Measurements from ENCODE around the gene NAV2.
A peak's percentile ranks its signal among the peaks of the same experiment; 100 is the strongest.
"Not testable (repeated sequence)": the region's sequence is repeated elsewhere in the genome, so short reads cannot be mapped to it uniquely, and the experiment has no call there.

Gene NAV2

GRCh38 chr11:19879307-19880087 is 166.9 kb downstream of the NAV2 start:
- no peaks in the 10 kb centered on the region for H3K4me1 ChIP-seq
- no peaks in the 10 kb centered on the region for H3K36me3 ChIP-seq (replicated peaks)
- H3K27me3 ChIP-seq (ENCODE audit: low read depth), result peaks cover 32% of the 10 kb centered on the region
- H3K9me3 ChIP-seq, result no peaks in the 10 kb centered on the region
- H3K4me3 ChIP-seq, result no peak overlapping the region
- in situ Hi-C loops (cut with MboI; ENCODE audit: low sequenced_read_pairs), result no loop called here
- no peak for DNase-seq (ENCODE audit: low spot score in 2 of 2)

GRCh38 chr11:19880088-19880345 is 167.4 kb downstream of the NAV2 start:
- Histone ChIP-seq H3K27me3 (ENCODE audit: low read depth) (peaks cover 27% of the 10 kb centered on the region), H3K4me3 (no peak overlapping the region), H3K36me3 (replicated peaks) (no peaks in the 10 kb centered on the region), H3K4me1 (no peaks in the 10 kb centered on the region), H3K9me3 (no peaks in the 10 kb centered on the region)
- no peak for DNase-seq (ENCODE audit: low spot score in 2 of 2)
- in situ Hi-C loops (cut with MboI; ENCODE audit: low sequenced_read_pairs), result no loop called here

GRCh38 chr11:19881177-19881576 is 168.5 kb downstream of the NAV2 start:
- Histone ChIP-seq H3K4me3 (no peak overlapping the region), H3K9me3 (no peaks in the 10 kb centered on the region), H3K36me3 (replicated peaks) (no peaks in the 10 kb centered on the region), H3K27me3 (ENCODE audit: low read depth) (peaks cover 21% of the 10 kb centered on the region), H3K4me1 (no peaks in the 10 kb centered on the region)
- in situ Hi-C loops (cut with MboI; ENCODE audit: low sequenced_read_pairs), result no loop called here
- DNase-seq (ENCODE audit: low spot score in 2 of 2), result no peak

GRCh38 chr11:19882356-19882755 is 169.7 kb downstream of the NAV2 start:
- H3K36me3 ChIP-seq (replicated peaks), result no peaks in the 10 kb centered on the region
- in situ Hi-C loops (cut with MboI; ENCODE audit: low sequenced_read_pairs), result no loop called here
- DNase-seq (ENCODE audit: low spot score in 2 of 2), result no peak
- no peaks in the 10 kb centered on the region for H3K4me1 ChIP-seq
- peaks cover 19% of the 10 kb centered on the region for H3K27me3 ChIP-seq (ENCODE audit: low read depth)
- no peaks in the 10 kb centered on the region for H3K9me3 ChIP-seq
- no peak overlapping the region for H3K4me3 ChIP-seq

GRCh38 chr11:19886498-19886897 is 173.9 kb downstream of the NAV2 start:
- Histone ChIP-seq H3K36me3 (replicated peaks) (no peaks in the 10 kb centered on the region), H3K4me3 (no peak overlapping the region), H3K27me3 (ENCODE audit: low read depth) (peaks cover 11% of the 10 kb centered on the region), H3K9me3 (no peaks in the 10 kb centered on the region), H3K4me1 (no peaks in the 10 kb centered on the region)
- no peak for DNase-seq (ENCODE audit: low spot score in 2 of 2)
- in situ Hi-C loops (cut with MboI; ENCODE audit: low sequenced_read_pairs), result no loop called here

GRCh38 chr11:19887842-19888241 is 175.2 kb downstream of the NAV2 start:
- DNase-seq (ENCODE audit: low spot score in 2 of 2), result no peak
- no peak overlapping the region for H3K4me3 ChIP-seq
- peaks cover 9% of the 10 kb centered on the region for H3K27me3 ChIP-seq (ENCODE audit: low read depth)
- in situ Hi-C loops (cut with MboI; ENCODE audit: low sequenced_read_pairs), result no loop called here
- H3K4me1 ChIP-seq, result no peaks in the 10 kb centered on the region
- H3K9me3 ChIP-seq, result no peaks in the 10 kb centered on the region
- H3K36me3 ChIP-seq (replicated peaks), result no peaks in the 10 kb centered on the region

GRCh38 chr11:19889531-19889930 is 176.9 kb downstream of the NAV2 start:
- H3K9me3 ChIP-seq, result no peaks in the 10 kb centered on the region
- DNase-seq (ENCODE audit: low spot score in 2 of 2), result no peak
- H3K4me3 ChIP-seq, result no peak overlapping the region
- peaks cover 9% of the 10 kb centered on the region for H3K27me3 ChIP-seq (ENCODE audit: low read depth)
- no peaks in the 10 kb centered on the region for H3K36me3 ChIP-seq (replicated peaks)
- no peaks in the 10 kb centered on the region for H3K4me1 ChIP-seq
- in situ Hi-C loops (cut with MboI; ENCODE audit: low sequenced_read_pairs), result no loop called here

GRCh38 chr11:19890308-19890707 is 177.7 kb downstream of the NAV2 start:
- H3K4me3 ChIP-seq, result no peak overlapping the region
- DNase-seq (ENCODE audit: low spot score in 2 of 2), result no peak
- no peaks in the 10 kb centered on the region for H3K9me3 ChIP-seq
- in situ Hi-C loops (cut with MboI; ENCODE audit: low sequenced_read_pairs), result no loop called here
- H3K36me3 ChIP-seq (replicated peaks), result no peaks in the 10 kb centered on the region
- peaks cover 9% of the 10 kb centered on the region for H3K27me3 ChIP-seq (ENCODE audit: low read depth)
- no peaks in the 10 kb centered on the region for H3K4me1 ChIP-seq

GRCh38 chr11:19891022-19891421 is 178.4 kb downstream of the NAV2 start:
- Histone ChIP-seq H3K36me3 (replicated peaks) (no peaks in the 10 kb centered on the region), H3K4me3 (no peak overlapping the region), H3K9me3 (no peaks in the 10 kb centered on the region), H3K27me3 (ENCODE audit: low read depth) (peaks cover 9% of the 10 kb centered on the region; the same call in 1 of the 2 replicates), H3K4me1 (no peaks in the 10 kb centered on the region)
- in situ Hi-C loops (cut with MboI; ENCODE audit: low sequenced_read_pairs), result no loop called here
- no peak for DNase-seq (ENCODE audit: low spot score in 2 of 2)

- in situ Hi-C loops (cut with MboI; ENCODE audit: low sequenced_read_pairs), result no loop called here
- no peak for DNase-seq (ENCODE audit: low spot score in 2 of 2)
- Histone ChIP-seq H3K27me3 (ENCODE audit: low read depth) (peaks cover 9% of the 10 kb centered on the region; the same call in 1 of the 2 replicates), H3K9me3 (no peaks in the 10 kb centered on the region), H3K36me3 (replicated peaks) (no peaks in the 10 kb centered on the region), H3K4me3 (no peak overlapping the region), H3K4me1 (no peaks in the 10 kb centered on the region)
These were observed 179.8 kb downstream of the NAV2 start for GRCh38 chr11:19892387-19892786.

- H3K36me3 ChIP-seq (replicated peaks), result no peaks in the 10 kb centered on the region
- H3K9me3 ChIP-seq, result no peaks in the 10 kb centered on the region
- H3K4me1 ChIP-seq, result no peaks in the 10 kb centered on the region
- DNase-seq (ENCODE audit: low spot score in 2 of 2), result no peak
- H3K4me3 ChIP-seq, result no peak overlapping the region
- in situ Hi-C loops (cut with MboI; ENCODE audit: low sequenced_read_pairs), result no loop called here
- H3K27me3 ChIP-seq (ENCODE audit: low read depth), result peaks cover 11% of the 10 kb centered on the region; the same call in 1 of the 2 replicates
These were observed 180.2 kb downstream of the NAV2 start for GRCh38 chr11:19892876-19893275.

- H3K27me3 ChIP-seq (ENCODE audit: low read depth), result peaks cover 10% of the 10 kb centered on the region; the same call in 1 of the 2 replicates
- H3K9me3 ChIP-seq, result no peaks in the 10 kb centered on the region
- in situ Hi-C loops (cut with MboI; ENCODE audit: low sequenced_read_pairs), result no loop called here
- no peaks in the 10 kb centered on the region for H3K36me3 ChIP-seq (replicated peaks)
- H3K4me3 ChIP-seq, result no peak overlapping the region
- no peak for DNase-seq (ENCODE audit: low spot score in 2 of 2)
- no peaks in the 10 kb centered on the region for H3K4me1 ChIP-seq
These were observed 181.8 kb downstream of the NAV2 start for GRCh38 chr11:19894404-19894803.

- H3K4me3 ChIP-seq; in situ Hi-C loops (cut with MboI; ENCODE audit: low sequenced_read_pairs); H3K36me3 ChIP-seq (replicated peaks): not testable (repeated sequence)
These were observed 182.4 kb downstream of the NAV2 start for GRCh38 chr11:19895037-19895436.

GRCh38 chr11:19895776-19896175 is 183.1 kb downstream of the NAV2 start:
- in situ Hi-C loops (cut with MboI; ENCODE audit: low sequenced_read_pairs), result no loop called here
- no peak for DNase-seq (ENCODE audit: low spot score in 2 of 2)
- Histone ChIP-seq H3K4me1 (no peaks in the 10 kb centered on the region), H3K4me3 (no peak overlapping the region), H3K27me3 (ENCODE audit: low read depth) (peaks cover 8% of the 10 kb centered on the region; the same call in 1 of the 2 replicates), H3K36me3 (replicated peaks) (no peaks in the 10 kb centered on the region), H3K9me3 (no peaks in the 10 kb centered on the region)

More at GRCh38 chr11:19895037-19895436, 182.4 kb downstream of the NAV2 start:
- H3K9me3 ChIP-seq; DNase-seq (ENCODE audit: low spot score in 2 of 2); H3K27me3 ChIP-seq (ENCODE audit: low read depth); H3K4me1 ChIP-seq: not testable (repeated sequence)

- Histone ChIP-seq H3K4me1 (no peaks in the 10 kb centered on the region), H3K9me3 (no peaks in the 10 kb centered on the region), H3K27me3 (ENCODE audit: low read depth) (peaks cover 9% of the 10 kb centered on the region), H3K4me3 (no peak overlapping the region), H3K36me3 (replicated peaks) (no peaks in the 10 kb centered on the region)
- peak; percentile 53 to 84 for DNase-seq (ENCODE audit: low spot score in 2 of 2)
- in situ Hi-C loops (cut with MboI; ENCODE audit: low sequenced_read_pairs), result loop anchor here (5.0 to 25.0 kb wide), 2 partner anchors 341 to 591 kb away; no protein-coding TSS in a partner anchor
These were observed 191.0 kb downstream of the NAV2 start for GRCh38 chr11:19903620-19904069.
